Naive thymus-derived CD8-positive, alpha-beta T cell (primary cell): Measurements from ENCODE around the gene SMIM35. TPM values are rescaled to one million over a fixed set of nuclear protein-coding genes. Genes with fewer than 3 reads are reported as not detected.
A peak's percentile ranks its signal among the peaks of the same experiment; 100 is the strongest.
"Not testable (repeated sequence)": the region's sequence is repeated elsewhere in the genome, so short reads cannot be mapped to it uniquely, and the experiment has no call there.

Source experiments
- ATAC-seq, 2 donors: fragments of 150-1000 bp; cut with Tn5 transposase in 1 of 2; sonication (Bioruptor Pico), chemical (Tn5 transposase) in 1 of 2; 1 replicate in 1 of 2; 2 replicates in 1 of 2; pipeline ENCODE4 v1.10.0; 2021; ENCODE audit warnings: mild to moderate bottlenecking in 2 of 2, moderate library complexity in 2 of 2
- POLR2A ChIA-PET: fragments of 350-600 bp; sonication (Branson Sonifier 250); formaldehyde crosslinking; loops from one replicate; lab custom pipeline; 2021; ENCODE audit warnings: antibody characterized with exemption; lab: Charles Lee
- DNase-seq, 10 donors: peaks; one replicate each; pipeline versions ENCODE4 v3.0.0 to v3.0.0-alpha.2; 2020 to 2022
- H3K27ac Mint-ChIP-seq, 10 donors: one replicate each; pipeline ENCODE4 v1.8.0; 2020 to 2022; ENCODE audit warnings: mild to moderate bottlenecking in 10 of 10, mixed read lengths in 10 of 10, moderate library complexity in 4 of 10, inconsistent platforms in 1 of 10
- H3K27me3 Mint-ChIP-seq, 5 donors: one replicate each; pipeline ENCODE4 v1.8.0; 2021 to 2022; ENCODE audit warnings: mixed read lengths in 5 of 5
- H3K36me3 Mint-ChIP-seq, 3 donors: one replicate each; pipeline ENCODE4 v1.8.0; 2020 to 2022; ENCODE audit warnings: mixed read lengths in 3 of 3, mild to moderate bottlenecking in 2 of 3, inconsistent platforms in 1 of 3
- H3K4me1 Mint-ChIP-seq, 4 donors: one replicate each; pipeline ENCODE4 v1.8.0; 2021 to 2022; ENCODE audit warnings: mixed read lengths in 4 of 4
- H3K4me3 Mint-ChIP-seq, 10 donors: one replicate each; pipeline ENCODE4 v1.8.0; 2020 to 2022; ENCODE audit warnings: mild to moderate bottlenecking in 10 of 10, mixed read lengths in 10 of 10, moderate library complexity in 6 of 10, inconsistent platforms in 1 of 10
- H3K9me3 Mint-ChIP-seq, 9 donors: one replicate each; pipeline ENCODE4 v1.8.0; 2020 to 2022; ENCODE audit warnings: mixed read lengths in 9 of 9, mild to moderate bottlenecking in 3 of 9, inconsistent platforms in 1 of 9, moderate library complexity in 1 of 9
- polyA plus RNA-seq, 3 donors: library from polyadenylated mRNA; unstranded; fragments of 300-500 nt; fragmentation: Illumina TruSeq; gene quantifications; one replicate each; pipeline ENCODE4 v1.2.3, GENCODE V29; 2021
- total RNA-seq, 8 experiments: library from RNA in 2 of 8; stranded (reverse) in 2 of 8; gene quantifications; one replicate each; pipeline ENCODE4 v1.2.3 and lab custom pipeline; 2021 to 2026

SMIM35 gene
- total and polyA plus RNA-seq, 5 experiments from 2014 or later, result 0.15 to 0.91 (median 0.68) TPM

DNA sequence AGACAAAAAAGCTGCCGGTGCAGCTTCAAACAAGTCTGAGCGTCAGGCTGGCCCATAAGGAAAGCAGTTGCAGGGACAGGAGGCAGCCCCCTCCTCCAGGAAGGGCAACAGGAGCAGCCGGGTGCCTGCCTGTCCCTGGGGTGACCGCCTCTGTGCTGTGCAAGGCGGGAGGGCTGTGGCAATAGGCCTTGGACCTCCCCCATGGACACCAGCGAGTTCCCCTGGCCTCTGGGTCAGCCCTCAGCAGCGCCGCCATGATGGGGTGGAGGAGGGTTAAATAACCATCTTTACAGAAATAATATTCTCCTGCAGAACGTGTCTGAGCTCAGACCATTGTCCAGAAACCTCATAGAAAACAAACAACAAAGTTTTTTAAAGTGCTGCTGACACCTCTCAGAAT lies 13.2 kb downstream of the SMIM35 start:
- H3K27me3 Mint-ChIP-seq, result peaks cover 0 to 10% (median 0%) of the 10 kb centered on the region in 5 donors
- H3K4me1 Mint-ChIP-seq, result no peaks in the 10 kb centered on the region
- DNase-seq (no peak), ATAC-seq (no peak)
- no peaks in the 10 kb centered on the region for H3K36me3 Mint-ChIP-seq
- H3K4me3 Mint-ChIP-seq, result no peak overlapping the region
- POLR2A ChIA-PET, result no interaction called here
- H3K27ac Mint-ChIP-seq, result no peak overlapping the region
- no peaks in the 10 kb centered on the region for H3K9me3 Mint-ChIP-seq

DNA sequence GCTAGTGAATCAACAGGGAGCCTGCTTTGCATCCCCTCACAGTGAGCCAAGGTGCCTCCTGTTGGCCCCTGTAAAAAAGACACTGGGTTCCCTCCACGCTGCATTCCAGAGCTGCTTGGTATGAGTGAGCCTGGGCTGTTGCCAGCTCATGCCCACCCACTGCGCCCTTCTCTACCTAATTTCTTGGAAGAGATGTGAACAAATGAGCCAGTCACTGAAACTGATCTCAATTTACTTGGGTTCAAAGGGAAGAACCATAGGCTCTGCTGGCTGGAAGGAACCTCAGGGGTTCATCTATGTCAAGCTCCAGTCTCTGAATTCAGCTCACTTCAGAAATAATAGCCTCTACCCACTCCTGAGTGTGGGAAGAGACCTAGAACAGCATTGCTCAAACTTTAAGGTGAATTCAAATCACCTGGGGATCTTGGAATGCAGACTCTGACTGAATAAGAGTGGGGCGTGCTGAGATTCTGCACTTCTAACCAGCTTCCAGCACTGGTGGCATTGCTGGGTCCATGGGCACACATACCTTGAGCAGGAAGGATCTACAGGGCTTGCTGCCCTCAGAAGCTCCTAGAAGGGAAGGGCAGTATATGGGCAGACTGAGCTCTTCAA lies 15.2 kb downstream of the SMIM35 start:
- Mint-ChIP-seq H3K4me3 (no peak overlapping the region), H3K4me1 (no peaks in the 10 kb centered on the region), H3K27ac (no peak overlapping the region), H3K9me3 (no peaks in the 10 kb centered on the region), H3K36me3 (no peaks in the 10 kb centered on the region), H3K27me3 (peaks cover 0 to 4% (median 0%) of the 10 kb centered on the region in 5 donors)
- DNase-seq (no peak), ATAC-seq (no peak)
- POLR2A ChIA-PET, result interaction anchor here (0.7 kb wide), 1 partner anchor 9 kb away, joined by 3 read pairs; no protein-coding TSS in a partner anchor

DNA sequence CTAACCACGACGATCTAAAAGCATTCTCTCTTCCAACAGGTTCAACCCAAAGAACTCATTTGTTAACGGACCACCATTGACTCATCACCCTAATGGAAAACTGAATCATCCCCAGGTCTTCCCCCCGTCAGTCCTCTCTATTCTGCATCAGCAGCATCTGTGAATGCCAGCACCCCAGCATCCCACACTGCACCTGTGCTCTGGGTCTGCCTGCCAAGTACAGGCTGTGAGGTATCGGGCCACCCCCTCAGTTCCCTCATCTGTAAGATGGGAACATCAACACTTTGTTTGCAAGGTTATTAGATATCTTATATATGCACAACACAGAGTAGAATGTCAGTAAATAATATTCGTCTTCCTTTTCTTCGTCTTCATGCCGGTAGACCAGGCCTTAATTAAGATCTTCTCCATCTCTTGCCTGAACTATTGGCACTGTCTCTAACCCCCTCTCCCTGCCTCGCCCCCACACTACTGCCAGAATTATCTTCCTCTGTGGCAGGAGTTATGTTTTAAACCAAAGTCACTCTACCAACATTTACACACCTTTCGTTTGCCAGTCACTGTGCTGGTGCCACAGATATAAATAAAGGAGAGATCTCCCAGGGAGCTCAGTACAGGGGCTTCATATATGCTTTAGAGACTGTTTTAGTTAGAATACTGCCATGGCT lies 17.7 kb downstream of the SMIM35 start:
- H3K27ac Mint-ChIP-seq, result no peak overlapping the region
- H3K27me3 Mint-ChIP-seq, result peaks cover 0 to 10% (median 0%) of the 10 kb centered on the region in 5 donors
- DNase-seq, result no peak
- ATAC-seq, result no peak
- no peaks in the 10 kb centered on the region for H3K36me3 Mint-ChIP-seq
- no peak overlapping the region for H3K4me3 Mint-ChIP-seq
- no peaks in the 10 kb centered on the region for H3K9me3 Mint-ChIP-seq
- no peaks in the 10 kb centered on the region for H3K4me1 Mint-ChIP-seq
- POLR2A ChIA-PET, result no interaction called here

DNA sequence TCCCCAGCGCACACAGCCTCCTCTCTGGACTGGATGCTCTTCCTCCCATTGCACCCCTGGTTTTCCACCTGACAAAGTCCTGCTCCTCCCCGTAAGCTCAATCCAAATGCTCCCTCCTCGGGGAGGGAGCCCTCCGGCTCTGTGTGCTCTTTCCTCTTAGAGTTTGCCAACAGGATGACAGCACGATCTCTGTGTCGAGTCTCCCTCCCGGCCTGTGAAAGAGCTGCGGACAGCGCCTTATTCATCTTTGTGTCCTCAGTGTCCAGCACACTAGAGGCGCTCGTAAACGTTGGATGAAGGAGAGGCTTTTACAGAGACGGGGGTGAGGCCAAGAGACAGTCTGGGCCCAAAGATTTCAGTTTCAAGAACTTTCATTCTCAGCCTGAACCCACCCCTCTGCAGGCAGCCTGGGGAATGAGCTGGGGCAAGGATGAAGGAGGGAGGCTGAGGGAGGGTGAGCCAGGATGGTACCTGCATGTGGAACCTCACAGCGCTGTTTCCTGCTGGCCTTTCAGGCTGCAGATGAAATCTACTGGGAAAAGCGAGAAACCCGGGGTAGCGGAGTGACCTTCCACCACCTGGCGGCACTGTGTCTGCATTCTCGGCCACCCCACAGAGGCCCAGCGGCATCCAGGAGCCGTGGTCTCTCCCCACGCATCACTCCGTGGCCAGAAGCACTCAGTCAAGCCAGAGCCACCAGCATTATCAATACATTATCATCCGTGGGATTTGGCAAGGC lies 18.4 kb downstream of the SMIM35 start:
- peaks cover 0 to 10% (median 0%) of the 10 kb centered on the region in 5 donors for H3K27me3 Mint-ChIP-seq

DNA sequence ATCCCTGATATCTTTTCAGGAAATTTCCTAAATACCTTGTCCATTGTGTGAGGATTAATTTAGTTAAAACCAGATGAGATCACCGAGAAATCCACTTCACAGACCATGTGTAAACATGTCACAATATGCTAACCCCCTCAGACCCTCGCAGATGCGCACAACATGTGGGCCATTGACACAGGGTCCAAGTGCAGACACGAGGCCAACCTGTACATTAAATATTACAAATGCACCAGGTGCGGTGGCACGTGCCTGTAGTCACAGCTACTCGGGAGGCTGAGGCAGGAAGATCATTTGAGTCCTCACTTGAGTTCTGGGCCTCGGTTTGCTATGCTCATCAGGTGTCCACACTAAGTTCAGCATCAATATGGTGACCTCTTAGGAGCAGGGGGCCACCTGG lies 19.8 kb downstream of the SMIM35 start:
- H3K4me1 Mint-ChIP-seq, result peaks cover 0 to 2% (median 0%) of the 10 kb centered on the region in 4 donors
- H3K27ac Mint-ChIP-seq, result no peak overlapping the region
- no peaks in the 10 kb centered on the region for H3K9me3 Mint-ChIP-seq
- H3K36me3 Mint-ChIP-seq, result no peaks in the 10 kb centered on the region
- POLR2A ChIA-PET, result no interaction called here
- DNase-seq (no peak), ATAC-seq (no peak)
- peaks cover 0 to 9% (median 0%) of the 10 kb centered on the region in 5 donors for H3K27me3 Mint-ChIP-seq
- H3K4me3 Mint-ChIP-seq, result no peak overlapping the region

More for the DNA sequence above, 18.4 kb downstream of the SMIM35 start:
- Mint-ChIP-seq H3K4me3 (no peak overlapping the region), H3K27ac (no peak overlapping the region), H3K4me1 (no peaks in the 10 kb centered on the region), H3K36me3 (no peaks in the 10 kb centered on the region), H3K9me3 (no peaks in the 10 kb centered on the region)
- POLR2A ChIA-PET, result no interaction called here
- DNase-seq, result no peak
- ATAC-seq, result no peak

DNA sequence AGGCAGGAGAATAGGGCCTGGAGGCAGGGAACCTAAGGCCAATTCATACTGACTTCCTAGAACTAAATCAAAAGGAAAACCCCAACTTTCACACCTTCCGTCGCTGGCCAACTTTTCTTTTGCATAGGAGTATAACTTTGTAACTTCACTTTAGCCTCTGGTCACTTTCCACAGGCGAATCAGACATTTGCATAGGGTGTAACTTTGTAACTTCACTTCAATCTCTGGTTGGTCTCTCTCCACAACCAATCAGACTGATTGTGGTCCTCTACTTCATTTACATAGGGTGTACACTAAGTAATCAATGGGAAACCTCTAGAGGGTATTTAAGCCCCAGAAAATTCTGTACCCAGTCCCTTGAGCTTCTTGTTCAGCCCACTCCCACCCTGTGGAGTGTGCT lies 21.4 kb downstream of the SMIM35 start:
- POLR2A ChIA-PET, result no interaction called here
- ATAC-seq, result no peak
- no peak for DNase-seq
- Mint-ChIP-seq H3K27ac (no peak overlapping the region), H3K4me1 (peaks cover 0 to 2% (median 0%) of the 10 kb centered on the region in 4 donors), H3K4me3 (no peak overlapping the region), H3K36me3 (no peaks in the 10 kb centered on the region), H3K9me3 (no peaks in the 10 kb centered on the region), H3K27me3 (peaks cover 0 to 5% (median 0%) of the 10 kb centered on the region in 5 donors)

DNA sequence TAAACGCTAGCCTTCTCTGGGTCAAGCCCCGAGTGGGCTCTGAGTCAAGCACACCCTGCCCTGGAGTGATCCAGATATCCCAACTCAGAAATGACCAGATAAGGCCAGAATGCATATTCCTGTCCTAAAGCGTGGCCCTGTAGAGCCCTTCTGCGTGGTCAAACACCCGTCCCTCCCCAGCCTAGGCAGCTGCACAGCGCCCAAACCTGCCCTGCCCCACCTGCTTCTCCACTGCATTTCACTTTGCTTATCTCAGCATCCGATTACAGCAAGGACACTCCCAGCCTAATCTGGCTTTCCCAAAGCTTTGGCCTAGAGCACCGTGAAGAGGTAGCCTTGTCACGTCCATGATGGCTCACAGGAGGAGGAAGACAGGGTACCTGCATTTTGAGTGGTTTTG lies 21.8 kb downstream of the SMIM35 start:
- DNase-seq, result no peak
- no peak overlapping the region for H3K4me3 Mint-ChIP-seq
- H3K4me1 Mint-ChIP-seq, result peaks cover 0 to 2% (median 0%) of the 10 kb centered on the region in 4 donors
- POLR2A ChIA-PET, result no interaction called here
- H3K36me3 Mint-ChIP-seq, result no peaks in the 10 kb centered on the region
- no peak overlapping the region for H3K27ac Mint-ChIP-seq
- H3K9me3 Mint-ChIP-seq, result no peaks in the 10 kb centered on the region
- no peak for ATAC-seq
- peaks cover 0 to 5% (median 0%) of the 10 kb centered on the region in 5 donors for H3K27me3 Mint-ChIP-seq

DNA sequence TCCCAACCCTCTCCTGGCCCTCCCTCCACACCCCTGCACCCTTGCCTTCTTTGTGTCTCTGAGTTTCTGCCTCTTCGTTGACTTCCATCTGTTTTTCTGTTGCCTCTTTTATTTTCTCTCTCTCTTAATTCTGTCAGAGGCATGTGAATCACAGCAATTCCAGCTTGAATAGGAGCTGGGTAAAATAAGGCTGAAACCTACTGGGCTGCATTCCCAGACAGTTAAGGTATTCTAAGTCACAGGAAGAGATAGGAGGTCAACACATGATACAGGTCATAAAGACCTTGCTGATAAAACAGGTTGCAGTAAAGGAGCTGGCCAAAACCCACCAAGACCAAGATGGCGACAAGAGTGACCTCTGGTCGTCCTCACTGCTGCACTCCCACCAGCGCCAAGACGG lies 24.1 kb downstream of the SMIM35 start:
- H3K4me1 Mint-ChIP-seq, H3K4me3 Mint-ChIP-seq, H3K36me3 Mint-ChIP-seq, ATAC-seq, POLR2A ChIA-PET, DNase-seq, H3K27me3 Mint-ChIP-seq, H3K9me3 Mint-ChIP-seq: not testable (repeated sequence)
- H3K27ac Mint-ChIP-seq, result peak overlapping the region in 1 of 10 donors; percentile 34

DNA sequence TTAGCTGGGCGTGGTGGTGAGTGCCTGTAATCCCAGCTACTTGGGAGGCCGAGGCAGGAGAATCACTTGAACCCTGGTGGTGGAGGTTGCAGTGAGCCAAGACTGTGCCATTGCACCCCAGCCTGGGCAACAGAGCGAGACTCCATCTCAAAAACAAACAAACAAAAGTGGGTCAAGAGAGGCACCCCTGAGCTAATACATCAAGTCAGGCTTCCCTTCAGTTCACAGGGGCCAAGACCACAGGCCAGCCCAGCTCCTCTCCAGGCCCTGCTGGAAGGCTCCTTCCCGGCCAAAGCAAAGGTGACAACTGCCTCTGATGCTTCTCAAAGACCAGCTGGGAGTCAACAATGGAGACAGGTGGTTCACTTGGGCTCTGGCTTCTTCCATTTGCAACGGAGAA lies 24.6 kb downstream of the SMIM35 start:
- H3K27me3 Mint-ChIP-seq, H3K4me1 Mint-ChIP-seq, H3K9me3 Mint-ChIP-seq, ATAC-seq, H3K27ac Mint-ChIP-seq, H3K4me3 Mint-ChIP-seq, POLR2A ChIA-PET, DNase-seq, H3K36me3 Mint-ChIP-seq: not testable (repeated sequence)

DNA sequence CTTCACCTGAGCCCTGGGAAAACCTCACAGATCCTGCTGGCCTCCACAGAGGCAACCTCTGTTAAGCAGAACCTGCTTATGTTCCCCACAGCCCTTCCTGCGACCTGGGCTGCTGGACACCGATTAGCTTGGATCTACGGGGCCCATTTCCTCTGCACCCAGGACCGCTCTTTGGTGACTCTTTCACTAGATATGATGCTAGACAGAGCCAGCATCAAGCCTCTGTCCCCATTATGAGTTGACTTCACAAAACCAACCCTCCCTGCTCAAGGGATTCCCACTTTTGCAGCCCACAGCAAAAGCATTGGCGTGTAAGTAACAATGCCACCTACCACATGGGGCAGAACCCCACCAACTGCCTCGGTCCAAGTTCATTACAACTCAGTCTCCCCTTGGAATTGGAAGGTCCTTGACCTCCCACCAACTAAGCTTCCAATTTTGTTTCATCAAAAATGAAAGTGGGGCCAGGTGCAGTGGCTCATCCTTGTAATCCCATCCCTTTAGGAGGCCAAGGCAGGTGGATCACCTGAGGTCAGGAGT lies 25.1 kb downstream of the SMIM35 start:
- POLR2A ChIA-PET, result no interaction called here
- ATAC-seq (no peak), DNase-seq (no peak)
- peaks cover 0 to 9% (median 0%) of the 10 kb centered on the region in 4 donors for H3K4me1 Mint-ChIP-seq
- H3K4me3 Mint-ChIP-seq, result no peak overlapping the region
- H3K36me3 Mint-ChIP-seq, result no peaks in the 10 kb centered on the region
- peaks cover 0 to 9% (median 2%) of the 10 kb centered on the region in 5 donors for H3K27me3 Mint-ChIP-seq
- H3K27ac Mint-ChIP-seq, result no peak overlapping the region
- H3K9me3 Mint-ChIP-seq, result no peaks in the 10 kb centered on the region

DNA sequence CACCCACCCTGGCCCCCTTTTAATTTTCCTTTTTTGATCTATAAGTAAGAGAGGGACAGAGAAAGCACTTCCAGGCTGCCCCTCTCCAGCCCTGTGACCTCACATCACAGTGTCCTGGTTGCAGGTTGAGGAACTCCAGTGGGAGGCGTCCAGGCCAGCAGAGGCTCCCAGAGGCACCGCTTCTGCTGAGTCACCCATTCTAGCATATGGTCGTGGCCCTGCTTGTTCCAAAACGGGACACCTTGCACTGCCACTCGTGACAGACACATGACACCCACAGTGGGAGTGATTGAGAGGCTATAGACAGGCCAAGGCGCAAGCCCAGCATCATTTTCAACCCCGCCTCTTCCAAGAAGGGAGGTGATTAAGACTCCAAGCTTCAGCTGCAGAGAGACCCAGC lies 25.9 kb downstream of the SMIM35 start:
- ATAC-seq (no peak), DNase-seq (no peak)
- Mint-ChIP-seq H3K4me1 (peaks cover 0 to 12% (median 0%) of the 10 kb centered on the region in 4 donors), H3K27me3 (peaks cover 0 to 9% (median 0%) of the 10 kb centered on the region in 5 donors), H3K27ac (peak overlapping the region in 1 of 10 donors; percentile 47), H3K4me3 (no peak overlapping the region), H3K9me3 (no peaks in the 10 kb centered on the region), H3K36me3 (no peaks in the 10 kb centered on the region)
- POLR2A ChIA-PET, result no interaction called here

DNA sequence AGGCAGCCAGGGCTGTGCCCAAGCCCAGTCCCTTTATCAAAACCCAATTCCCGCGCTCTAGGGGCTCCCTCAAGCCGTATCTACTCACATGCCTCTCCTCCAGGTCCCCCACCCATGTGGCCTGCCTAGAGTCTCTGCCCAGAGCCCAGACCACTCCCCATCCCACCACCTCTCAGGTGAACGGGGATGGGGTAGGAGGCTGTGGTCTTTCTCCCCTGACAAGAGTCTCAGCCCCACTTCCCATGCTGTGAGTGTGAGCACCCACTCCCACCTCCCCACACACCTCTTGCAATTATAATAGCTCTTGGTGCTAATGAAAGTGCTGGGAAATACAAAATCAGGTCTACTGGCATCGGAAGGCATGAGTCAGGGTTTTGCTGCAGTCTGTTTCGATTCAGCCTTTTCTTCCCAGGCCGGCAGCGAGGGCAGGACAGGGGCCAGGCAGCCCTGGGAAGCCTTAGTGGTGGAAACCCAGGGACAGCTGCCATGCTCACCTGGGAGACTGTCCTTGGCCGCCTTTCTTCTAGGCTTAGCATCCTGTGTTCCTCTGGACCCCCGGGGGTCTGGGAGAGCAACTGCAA lies 26.6 kb downstream of the SMIM35 start:
- POLR2A ChIA-PET, result no interaction called here

More for the DNA sequence above, 26.6 kb downstream of the SMIM35 start:
- no peak overlapping the region for H3K4me3 Mint-ChIP-seq
- H3K27ac Mint-ChIP-seq, result no peak overlapping the region
- no peaks in the 10 kb centered on the region for H3K9me3 Mint-ChIP-seq
- H3K27me3 Mint-ChIP-seq, result peaks cover 0 to 11% (median 0%) of the 10 kb centered on the region in 5 donors
- H3K4me1 Mint-ChIP-seq, result peaks cover 0 to 15% (median 0%) of the 10 kb centered on the region in 4 donors
- no peaks in the 10 kb centered on the region for H3K36me3 Mint-ChIP-seq
- no peak for ATAC-seq
- no peak for DNase-seq
